Measurements from ENCODE around the gene MGRN1. TPM values are rescaled to one million over a fixed set of nuclear protein-coding genes. Genes with fewer than 3 reads are reported as not detected.

Gene MGRN1
- total and polyA plus RNA-seq, 2 of the 13 experiments (the other 11 are each of a cell fraction or from before 2014, with no cell fraction given) = 11.9 to 12.6 TPM

- TF ChIP-seq ZHX2 (IDR thresholded peaks at IDR 0.05; ENCODE audit: low read depth) (peak; percentile 86), ZHX2 (CRISPR knock-in tag; IDR thresholded peaks at IDR 0.05; ENCODE audit: borderline replicate concordance) (no peak), ZNF83 (CRISPR knock-in tag; IDR thresholded peaks at IDR 0.05; ENCODE audit: borderline replicate concordance) (0 out of 2 replicates have a peak, but pooled peaks have one; percentile 19), GPN1 (CRISPR knock-in tag; IDR thresholded peaks at IDR 0.05; ENCODE audit: borderline replicate concordance) (peak; percentile 16; the same call in 1 of the 2 replicates), ZNF263 (CRISPR knock-in tag; IDR thresholded peaks at IDR 0.05) (peak; percentile 12; the same call in 1 of the 2 replicates), TIGD3 (CRISPR knock-in tag; IDR thresholded peaks at IDR 0.05; ENCODE audit: borderline replicate concordance) (peak; percentile 24; the same call in 1 of the 2 replicates), SP1 (IDR thresholded peaks at IDR 0.05) (no peak), SP1 (CRISPR knock-in tag; IDR thresholded peaks at IDR 0.05) (peak; percentile 62; the same call in 1 of the 2 replicates), RFX3 (CRISPR knock-in tag; IDR thresholded peaks at IDR 0.05) (0 out of 2 replicates have a peak, but pooled peaks have one; percentile 19), ZNF670 (CRISPR knock-in tag; IDR thresholded peaks at IDR 0.05; ENCODE audit: borderline replicate concordance) (0 out of 2 replicates have a peak, but pooled peaks have one; percentile 12), KLF6 (CRISPR knock-in tag; IDR thresholded peaks at IDR 0.05) (peak; percentile 78; the same call in 1 of the 2 replicates), MTA1 (CRISPR knock-in tag; IDR thresholded peaks at IDR 0.05; ENCODE audit: borderline replicate concordance) (0 out of 2 replicates have a peak, but pooled peaks have one; percentile 44), TCF7L2 (IDR thresholded peaks at IDR 0.05; ENCODE audit: low read depth, low read length) (no peak), DMAP1 (CRISPR knock-in tag; IDR thresholded peaks at IDR 0.05) (peak; percentile 68), E2F2 (CRISPR knock-in tag; IDR thresholded peaks at IDR 0.05; ENCODE audit: borderline replicate concordance) (no peak), ZNF639 (CRISPR knock-in tag; conservative IDR thresholded peaks at IDR 0.05) (peak; percentile 99), SIX1 (CRISPR knock-in tag; IDR thresholded peaks at IDR 0.05; ENCODE audit: borderline replicate concordance) (peak; percentile 64; the same call in 1 of the 2 replicates), ZKSCAN1 (IDR thresholded peaks at IDR 0.05; ENCODE audit: low read length) (peak; percentile 72), ZNF274 (CRISPR knock-in tag; IDR thresholded peaks at IDR 0.05) (no peak; the same call in 1 of the 2 replicates)
These were observed 9.8 kb upstream of the MGRN1 start, which contains the start of gene UBALD1 (continued) for GRCh38 chr16:4614571-4615383.

Measured in HepG2 (cell line).